HepG2 (cell line): ENCODE results near the gene STRN3. TPM values are rescaled to one million over a fixed set of nuclear protein-coding genes. Genes with fewer than 3 reads are reported as not detected.

Experiments
- CCAR2 ChIP-seq: fragments of 200-400 bp; formaldehyde crosslinking; optimal IDR thresholded peaks from 2 replicates; pipeline ENCODE3; 2018; ENCODE audit warnings: low read depth, mild to moderate bottlenecking, low read length, moderate library complexity
- ELF1 ChIP-seq: sonication (generic); formaldehyde crosslinking; IDR thresholded peaks from 2 replicates; pipeline ENCODE4 v1.4.0; 2020; ENCODE audit warnings: missing genetic modification reagents
- HDAC2 ChIP-seq: sonication (generic); formaldehyde crosslinking; IDR thresholded peaks from 2 replicates; pipeline ENCODE4 v1.4.0; 2020; ENCODE audit warnings: missing genetic modification reagents
- HMGXB4 ChIP-seq, 2 experiments: sonication (generic) in 1 of 2; formaldehyde crosslinking in 1 of 2; IDR thresholded peaks; 2 replicates each; pipeline versions ENCODE4 v1.4.0 to v1.6.1; 2018 to 2020; ENCODE audit warnings: missing genetic modification reagents in 2 of 2, borderline replicate concordance in 1 of 2, low read depth in 1 of 2, mild to moderate bottlenecking in 1 of 2, missing biosample characterization in 1 of 2
- IRF2 ChIP-seq: IDR thresholded peaks from 2 replicates; pipeline ENCODE4 v1.6.1; 2018; ENCODE audit warnings: missing genetic modification reagents, missing compliant biosample characterization
- MATR3 ChIP-seq: sonication (generic); formaldehyde crosslinking; IDR thresholded peaks from 2 replicates; pipeline ENCODE4 v1.4.0; 2020; ENCODE audit warnings: missing genetic modification reagents
- MEF2D ChIP-seq: sonication (generic); formaldehyde crosslinking; IDR thresholded peaks from 2 replicates; pipeline ENCODE4 v1.5.1; 2020; ENCODE audit warnings: mild to moderate bottlenecking, missing genetic modification reagents
- NFIB ChIP-seq: sonication (generic); formaldehyde crosslinking; IDR thresholded peaks from 2 replicates; pipeline ENCODE4 v1.9.0; 2021; ENCODE audit warnings: missing genetic modification reagents, mild to moderate bottlenecking, borderline replicate concordance
- NFIC ChIP-seq: IDR thresholded peaks from 2 replicates; pipeline ENCODE4 v1.6.1; 2012; ENCODE audit warnings: mild to moderate bottlenecking, low read length, inconsistent platforms
- PBX3 ChIP-seq: sonication (generic); formaldehyde crosslinking; IDR thresholded peaks from 2 replicates; pipeline ENCODE4 v1.8.1; 2023; ENCODE audit warnings: missing genetic modification reagents, inconsistent platforms, borderline replicate concordance
- SNAPC2 ChIP-seq: sonication (generic); formaldehyde crosslinking; IDR thresholded peaks from 2 replicates; pipeline ENCODE4 v1.8.1; 2022; ENCODE audit warnings: mild to moderate bottlenecking, missing genetic modification reagents
- TCF12 ChIP-seq, 2 experiments: fragments of 450-650 bp in 1 of 2; sonication (generic) in 1 of 2; formaldehyde crosslinking in 1 of 2; IDR thresholded peaks; 2 replicates each; pipeline versions ENCODE4 v1.6.1 to v1.8.0; 2017 to 2022; ENCODE audit warnings: antibody characterized with exemption in 1 of 2, mild to moderate bottlenecking in 1 of 2, missing genetic modification reagents in 1 of 2, moderate library complexity in 1 of 2
- TERF1 ChIP-seq: sonication (generic); formaldehyde crosslinking; IDR thresholded peaks from 2 replicates; pipeline ENCODE4 v1.8.0; 2022; ENCODE audit warnings: mild to moderate bottlenecking, missing genetic modification reagents, moderate library complexity
- ZNF510 ChIP-seq: sonication (generic); formaldehyde crosslinking; IDR thresholded peaks from 2 replicates; pipeline ENCODE4 v1.4.0; 2020; ENCODE audit warnings: low read depth, mild to moderate bottlenecking, missing genetic modification reagents
- ZNF550 ChIP-seq: sonication (generic); formaldehyde crosslinking; IDR thresholded peaks from 2 replicates; pipeline ENCODE4 v1.4.0; 2020; ENCODE audit warnings: mild to moderate bottlenecking, missing genetic modification reagents, borderline replicate concordance
- ZNF792 ChIP-seq: IDR thresholded peaks from 2 replicates; pipeline ENCODE4 v1.6.1; 2016
- polyA plus RNA-seq, 8 experiments: library from polyadenylated mRNA; depleted of rRNA in 3 of 8; stranded (reverse) in 7 of 8; unstranded in 1 of 8; fragments of >200 nt; fragmentation: Illumina TruSeq in 4 of 8; extraction: Trizol in 4 of 8; gene quantifications; 2 replicates each; pipeline versions ENCODE4 v1.2.1 to v1.2.3, GENCODE V29; 2011 to 2016; ENCODE audit warnings: low read depth in 4 of 8, missing spikeins in 1 of 8, mixed read lengths in 1 of 8; ENCODE audit not compliant: insufficient read depth in 1 of 8
- total RNA-seq, 5 experiments: library from RNA; depleted of rRNA; stranded (reverse); fragments of >200 nt; fragmentation: Illumina TruSeq; extraction: Trizol; gene quantifications; 2 replicates each; pipeline ENCODE4 v1.2.3, GENCODE V29; 2016; ENCODE audit warnings: low read depth in 1 of 5
- TF ChIP-seq, protein P1 (sequence below): sonication (generic); formaldehyde crosslinking; IDR thresholded peaks from 2 replicates; pipeline ENCODE4 v1.4.0; 2020; ENCODE audit warnings: missing genetic modification reagents
- TF ChIP-seq, protein P2 (sequence below): sonication (generic); formaldehyde crosslinking; IDR thresholded peaks from 2 replicates; pipeline ENCODE4 v1.4.0; 2020; ENCODE audit warnings: missing genetic modification reagents, low read depth, mild to moderate bottlenecking, borderline replicate concordance
- TF ChIP-seq, protein P3 (sequence below): sonication (generic); formaldehyde crosslinking; IDR thresholded peaks from 2 replicates; pipeline ENCODE4 v1.4.0; 2020; ENCODE audit warnings: low read depth, mild to moderate bottlenecking, missing genetic modification reagents
- TF ChIP-seq, protein P4 (sequence below): sonication (generic); formaldehyde crosslinking; IDR thresholded peaks from 2 replicates; pipeline ENCODE4 v1.4.0; 2020; ENCODE audit warnings: missing genetic modification reagents

STRN3 gene
- total and polyA plus RNA-seq, 2 of the 13 experiments (the other 11 are each of a cell fraction or from before 2014, with no cell fraction given) = 49.4 to 123 TPM

GRCh38 chr14:30980980-30981379 is 45.2 kb downstream of the STRN3 start (continued):
- TF ChIP-seq PBX3 (CRISPR knock-in tag) = peak; percentile 4; the same call in 1 of the 2 replicates
- TF ChIP-seq HDAC2 (CRISPR knock-in tag) = peak; percentile 73
- no peak for TF ChIP-seq SNAPC2
- no peak for TF ChIP-seq TCF12 (IDR thresholded peaks at IDR 0.05)
- no peak for TF ChIP-seq TCF12 (CRISPR knock-in tag; IDR thresholded peaks at IDR 0.05)
- TF ChIP-seq, protein P1, sequence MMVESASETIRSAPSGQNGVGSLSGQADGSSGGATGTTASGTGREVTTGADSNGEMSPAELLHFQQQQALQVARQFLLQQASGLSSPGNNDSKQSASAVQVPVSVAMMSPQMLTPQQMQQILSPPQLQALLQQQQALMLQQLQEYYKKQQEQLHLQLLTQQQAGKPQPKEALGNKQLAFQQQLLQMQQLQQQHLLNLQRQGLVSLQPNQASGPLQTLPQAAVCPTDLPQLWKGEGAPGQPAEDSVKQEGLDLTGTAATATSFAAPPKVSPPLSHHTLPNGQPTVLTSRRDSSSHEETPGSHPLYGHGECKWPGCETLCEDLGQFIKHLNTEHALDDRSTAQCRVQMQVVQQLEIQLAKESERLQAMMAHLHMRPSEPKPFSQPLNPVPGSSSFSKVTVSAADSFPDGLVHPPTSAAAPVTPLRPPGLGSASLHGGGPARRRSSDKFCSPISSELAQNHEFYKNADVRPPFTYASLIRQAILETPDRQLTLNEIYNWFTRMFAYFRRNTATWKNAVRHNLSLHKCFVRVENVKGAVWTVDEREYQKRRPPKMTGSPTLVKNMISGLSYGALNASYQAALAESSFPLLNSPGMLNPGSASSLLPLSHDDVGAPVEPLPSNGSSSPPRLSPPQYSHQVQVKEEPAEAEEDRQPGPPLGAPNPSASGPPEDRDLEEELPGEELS = 0 out of 2 replicates have a peak, but pooled peaks have one; percentile 29
- TF ChIP-seq ZNF510 = no peak
- TF ChIP-seq ZNF792 (CRISPR knock-in tag) = no peak
- no peak for TF ChIP-seq TERF1
- TF ChIP-seq ZNF550 (CRISPR knock-in tag) = no peak
- no peak for TF ChIP-seq MEF2D (CRISPR knock-in tag)
- TF ChIP-seq NFIC = no peak
- no peak for TF ChIP-seq NFIB (CRISPR knock-in tag)
- TF ChIP-seq, protein P2, sequence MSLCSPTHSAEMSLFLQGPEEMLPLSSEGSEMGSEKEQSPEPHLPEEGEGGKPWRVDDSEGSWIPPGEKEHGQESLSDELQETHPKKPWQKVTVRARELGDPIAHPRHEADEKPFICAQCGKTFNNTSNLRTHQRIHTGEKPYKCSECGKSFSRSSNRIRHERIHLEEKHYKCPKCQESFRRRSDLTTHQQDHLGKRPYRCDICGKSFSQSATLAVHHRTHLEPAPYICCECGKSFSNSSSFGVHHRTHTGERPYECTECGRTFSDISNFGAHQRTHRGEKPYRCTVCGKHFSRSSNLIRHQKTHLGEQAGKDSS (CRISPR knock-in tag) = no peak
- TF ChIP-seq CCAR2 = no peak
- TF ChIP-seq, protein P3, sequence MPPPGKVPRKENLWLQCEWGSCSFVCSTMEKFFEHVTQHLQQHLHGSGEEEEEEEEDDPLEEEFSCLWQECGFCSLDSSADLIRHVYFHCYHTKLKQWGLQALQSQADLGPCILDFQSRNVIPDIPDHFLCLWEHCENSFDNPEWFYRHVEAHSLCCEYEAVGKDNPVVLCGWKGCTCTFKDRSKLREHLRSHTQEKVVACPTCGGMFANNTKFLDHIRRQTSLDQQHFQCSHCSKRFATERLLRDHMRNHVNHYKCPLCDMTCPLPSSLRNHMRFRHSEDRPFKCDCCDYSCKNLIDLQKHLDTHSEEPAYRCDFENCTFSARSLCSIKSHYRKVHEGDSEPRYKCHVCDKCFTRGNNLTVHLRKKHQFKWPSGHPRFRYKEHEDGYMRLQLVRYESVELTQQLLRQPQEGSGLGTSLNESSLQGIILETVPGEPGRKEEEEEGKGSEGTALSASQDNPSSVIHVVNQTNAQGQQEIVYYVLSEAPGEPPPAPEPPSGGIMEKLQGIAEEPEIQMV (CRISPR knock-in tag) = no peak
- TF ChIP-seq IRF2 (CRISPR knock-in tag) = no peak
- TF ChIP-seq, protein P4, sequence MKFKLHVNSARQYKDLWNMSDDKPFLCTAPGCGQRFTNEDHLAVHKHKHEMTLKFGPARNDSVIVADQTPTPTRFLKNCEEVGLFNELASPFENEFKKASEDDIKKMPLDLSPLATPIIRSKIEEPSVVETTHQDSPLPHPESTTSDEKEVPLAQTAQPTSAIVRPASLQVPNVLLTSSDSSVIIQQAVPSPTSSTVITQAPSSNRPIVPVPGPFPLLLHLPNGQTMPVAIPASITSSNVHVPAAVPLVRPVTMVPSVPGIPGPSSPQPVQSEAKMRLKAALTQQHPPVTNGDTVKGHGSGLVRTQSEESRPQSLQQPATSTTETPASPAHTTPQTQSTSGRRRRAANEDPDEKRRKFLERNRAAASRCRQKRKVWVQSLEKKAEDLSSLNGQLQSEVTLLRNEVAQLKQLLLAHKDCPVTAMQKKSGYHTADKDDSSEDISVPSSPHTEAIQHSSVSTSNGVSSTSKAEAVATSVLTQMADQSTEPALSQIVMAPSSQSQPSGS = no peak
- no peak for TF ChIP-seq HMGXB4 (CRISPR knock-in tag; IDR thresholded peaks at IDR 0.05; ENCODE audit: borderline replicate concordance in 1 of 2, low read depth in 1 of 2)
- no peak for TF ChIP-seq MATR3
- peak; percentile 10; the same call in 1 of the 2 replicates for TF ChIP-seq ELF1
